Dedifferentiated amniotic fluid mesenchymal stem cell (primary cell): ENCODE results near the gene DDX27.

Experiments
- DNase-seq: peaks from one replicate; pipeline ENCODE4 v3.0.0-alpha.2; 2016; ENCODE audit errors: extremely low spot score

The DDX27 gene

GRCh38 chr20:49248301-49248700 lies 29.1 kb downstream of the DDX27 start:
- no peak for DNase-seq

- DNase-seq = no peak
These were observed 29.9 kb downstream of the DDX27 start for GRCh38 chr20:49248879-49249665.

- no peak for DNase-seq
These were observed 33.5 kb downstream of the DDX27 start for GRCh38 chr20:49252556-49253350.

- no peak for DNase-seq
These were observed 37.0 kb downstream of the DDX27 start for GRCh38 chr20:49256261-49256660.

GRCh38 chr20:49259284-49259683 lies 40.1 kb downstream of the DDX27 start:
- no peak for DNase-seq

GRCh38 chr20:49259799-49260198 lies 40.6 kb downstream of the DDX27 start:
- DNase-seq = no peak

- no peak for DNase-seq
These were observed 41.0 kb downstream of the DDX27 start for GRCh38 chr20:49260218-49260617.

- no peak for DNase-seq
These were observed 42.0 kb downstream of the DDX27 start for GRCh38 chr20:49261173-49261572.

GRCh38 chr20:49262444-49262843 lies 43.2 kb downstream of the DDX27 start:
- DNase-seq = no peak

GRCh38 chr20:49267327-49267726 lies 48.1 kb downstream of the DDX27 start:
- no peak for DNase-seq

GRCh38 chr20:49268600-49269365 lies 49.6 kb downstream of the DDX27 start:
- DNase-seq = no peak

- DNase-seq = no peak
These were observed 51.0 kb downstream of the DDX27 start for GRCh38 chr20:49270177-49270576.

GRCh38 chr20:49270736-49271135 lies 51.5 kb downstream of the DDX27 start:
- no peak for DNase-seq

- DNase-seq = no peak
These were observed 53.4 kb downstream of the DDX27 start for GRCh38 chr20:49272654-49273053.

GRCh38 chr20:49273696-49274277 lies 54.6 kb downstream of the DDX27 start:
- DNase-seq = no peak

- DNase-seq = no peak
These were observed 56.0 kb downstream of the DDX27 start for GRCh38 chr20:49275216-49275615.

- DNase-seq = no peak
These were observed 56.4 kb downstream of the DDX27 start for GRCh38 chr20:49275636-49276035.

- DNase-seq = peak; percentile 53
These were observed 57.1 kb downstream of the DDX27 start for GRCh38 chr20:49276161-49276960.

GRCh38 chr20:49276961-49277785 lies 58.0 kb downstream of the DDX27 start:
- DNase-seq = no peak

GRCh38 chr20:49277786-49278035 lies 58.5 kb downstream of the DDX27 start:
- no peak for DNase-seq
